WTC11 (cell line): ENCODE measurements around the gene TMEM150B. TPM values are rescaled to one million over a fixed set of nuclear protein-coding genes. Genes with fewer than 3 reads are reported as not detected.
A peak's percentile ranks its signal among the peaks of the same experiment; 100 is the strongest.

Experiments used
- ATAC-seq: fragments of 200-7000 bp; cut with Tn5 transposase; 2 replicates; pipeline ENCODE4 v1.10.0; 2021; ENCODE audit warnings: mild to moderate bottlenecking, moderate library complexity
- CTCF ChIA-PET: fragments of 300-600 bp; sonication (Branson Sonifier 250); formaldehyde crosslinking; loops from one replicate; lab custom pipeline; 2021; ENCODE audit warnings: antibody characterized with exemption; lab: Charles Lee
- POLR2A ChIA-PET: fragments of 350-600 bp; sonication (Branson Sonifier 250); formaldehyde crosslinking; loops from one replicate; lab custom pipeline; 2021; ENCODE audit warnings: antibody characterized with exemption; lab: Charles Lee
- DNase-seq: peaks from one replicate; pipeline ENCODE4 v3.0.0; 2021; ENCODE audit warnings: low spot score
- H3K27ac Mint-ChIP-seq: 2 replicates; pipeline ENCODE4 v1.8.0; 2021; ENCODE audit warnings: mixed read lengths
- H3K27me3 Mint-ChIP-seq: 2 replicates; pipeline ENCODE4 v1.8.0; 2021; ENCODE audit warnings: low read depth, mild to moderate bottlenecking, moderate library complexity, mixed read lengths
- H3K36me3 Mint-ChIP-seq: 2 replicates; pipeline ENCODE4 v1.8.0; 2021; ENCODE audit warnings: mixed read lengths
- H3K4me1 Mint-ChIP-seq: 2 replicates; pipeline ENCODE4 v1.8.0; 2022; ENCODE audit warnings: mixed read lengths
- H3K4me3 Mint-ChIP-seq: 2 replicates; pipeline ENCODE4 v1.8.0; 2021; ENCODE audit warnings: mild to moderate bottlenecking, moderate library complexity, mixed read lengths
- H3K9me3 Mint-ChIP-seq: 2 replicates; pipeline ENCODE4 v1.8.0; 2021; ENCODE audit warnings: mixed read lengths
- AFF4 ChIP-seq: sonication (generic); formaldehyde crosslinking; IDR thresholded peaks from 2 replicates; pipeline ENCODE4 v1.8.1; 2023; ENCODE audit warnings: mild to moderate bottlenecking, missing genetic modification reagents, borderline replicate concordance
- CREM ChIP-seq: sonication (generic); formaldehyde crosslinking; IDR thresholded peaks from 2 replicates; pipeline ENCODE4 v1.8.1; 2022; ENCODE audit warnings: mild to moderate bottlenecking, missing genetic modification reagents, moderate library complexity
- ELF4 ChIP-seq: sonication (generic); formaldehyde crosslinking; IDR thresholded peaks from 2 replicates; pipeline ENCODE4 v1.8.1; 2022; ENCODE audit warnings: low read depth, mild to moderate bottlenecking, moderate library complexity, missing genetic modification reagents
- GTF2I ChIP-seq: fragments of 250-450 bp; sonication (Bioruptor Pico); conservative IDR thresholded peaks from 2 replicates; pipeline ENCODE4 v1.4.0; 2021; ENCODE audit warnings: mild to moderate bottlenecking
- MXD4 ChIP-seq: fragments of 250-450 bp; sonication (Bioruptor Pico); IDR thresholded peaks from 2 replicates; pipeline ENCODE4 v1.8.0; 2021; ENCODE audit warnings: mild to moderate bottlenecking, moderate library complexity, borderline replicate concordance
- PRDM15 ChIP-seq: sonication (generic); formaldehyde crosslinking; IDR thresholded peaks from 2 replicates; pipeline ENCODE4 v1.8.0; 2022; ENCODE audit warnings: missing genetic modification reagents
- USF2 ChIP-seq: sonication (generic); formaldehyde crosslinking; IDR thresholded peaks from 2 replicates; pipeline ENCODE4 v1.8.1; 2023; ENCODE audit warnings: mild to moderate bottlenecking, missing genetic modification reagents, moderate library complexity
- ZNF423 ChIP-seq: fragments of 250-450 bp; sonication (Bioruptor Pico); IDR thresholded peaks from 2 replicates; pipeline ENCODE4 v2.1.2; 2022; ENCODE audit warnings: mild to moderate bottlenecking, moderate library complexity
- ZSCAN18 ChIP-seq: fragments of 250-450 bp; sonication (Bioruptor Pico); IDR thresholded peaks from 2 replicates; pipeline ENCODE4 v2.1.2; 2022; ENCODE audit warnings: mild to moderate bottlenecking, moderate library complexity
- total RNA-seq: library from RNA; stranded (reverse); gene quantifications from 3 replicates; pipeline ENCODE4 v1.2.3, GENCODE V29; 2021
- TF ChIP-seq, protein P1 (sequence below): sonication (generic); formaldehyde crosslinking; IDR thresholded peaks from 2 replicates; pipeline ENCODE4 v1.8.0; 2022; ENCODE audit warnings: mild to moderate bottlenecking, missing genetic modification reagents
- TF ChIP-seq, protein P2 (sequence below): sonication (generic); formaldehyde crosslinking; conservative IDR thresholded peaks from 2 replicates; pipeline ENCODE4 v1.8.1; 2022; ENCODE audit warnings: mild to moderate bottlenecking, missing genetic modification reagents

TMEM150B gene
- total RNA-seq, 1 experiment from 2014 or later, result 0.44 TPM

- H3K4me1 Mint-ChIP-seq, result peaks cover 57% of the 10 kb centered on the region
- DNase-seq, result peak; percentile 50
These were observed 23.3 kb upstream of the TMEM150B start for GRCh38 chr19:55348317-55349034.

More at GRCh38 chr19:55348317-55349034, 23.3 kb upstream of the TMEM150B start:
- peak overlapping the region; percentile 96 for H3K27ac Mint-ChIP-seq
- CTCF ChIA-PET, result interaction anchor here (0.6 to 3.4 kb wide), 15 partner anchors 8 to 251 kb away, joined by 3 to 30 read pairs (median 4); partner anchors contain the start of genes FIZ1, IL11, KMT5C and TMEM238
- no peaks in the 10 kb centered on the region for H3K9me3 Mint-ChIP-seq
- TF ChIP-seq, protein P1, sequence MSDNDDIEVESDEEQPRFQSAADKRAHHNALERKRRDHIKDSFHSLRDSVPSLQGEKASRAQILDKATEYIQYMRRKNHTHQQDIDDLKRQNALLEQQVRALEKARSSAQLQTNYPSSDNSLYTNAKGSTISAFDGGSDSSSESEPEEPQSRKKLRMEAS (CRISPR knock-in tag), result peak; percentile 76
- TF ChIP-seq MXD4 (CRISPR knock-in tag) (no peak), AFF4 (CRISPR knock-in tag) (no peak), USF2 (CRISPR knock-in tag) (peak; percentile 19), ZSCAN18 (CRISPR knock-in tag) (0 out of 2 replicates have a peak, but pooled peaks have one; percentile 34), GTF2I (no peak), ZNF423 (CRISPR knock-in tag) (peak; percentile 95), PRDM15 (CRISPR knock-in tag) (peak; percentile 94), CREM (no peak), ELF4 (no peak)
- TF ChIP-seq, protein P2, sequence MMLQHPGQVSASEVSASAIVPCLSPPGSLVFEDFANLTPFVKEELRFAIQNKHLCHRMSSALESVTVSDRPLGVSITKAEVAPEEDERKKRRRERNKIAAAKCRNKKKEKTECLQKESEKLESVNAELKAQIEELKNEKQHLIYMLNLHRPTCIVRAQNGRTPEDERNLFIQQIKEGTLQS (CRISPR knock-in tag), result no peak
- peaks cover 14% of the 10 kb centered on the region for H3K36me3 Mint-ChIP-seq
- peak overlapping the region; percentile 52 for H3K4me3 Mint-ChIP-seq
- POLR2A ChIA-PET, result interaction anchor here (0.6 to 3.7 kb wide), 11 partner anchors 7 to 128 kb away, joined by 3 to 28 read pairs (median 6); partner anchors contain the start of genes IL11, KMT5C, TMEM238 and ZNF628
- peak; percentile 38 for ATAC-seq
- H3K27me3 Mint-ChIP-seq, result peaks cover 32% of the 10 kb centered on the region
